MM.1S (cell line): ENCODE results near the gene PDE10A.

ENCODE experiments used
- DNase-seq: peaks from one replicate; pipeline ENCODE4 v3.0.0-alpha.2; 2015
- H2AFZ ChIP-seq: fragments of 300-600 bp; sonication (generic); 2 replicates; pipeline ENCODE4 v1.6.0; 2016; ENCODE audit warnings: antibody characterized with exemption, low read length
- H3F3A ChIP-seq: fragments of 300-600 bp; sonication (generic); 2 replicates; pipeline ENCODE4 v1.6.1; 2016; ENCODE audit warnings: mild to moderate bottlenecking, antibody characterized with exemption, low read length, moderate library complexity, mixed read lengths; ENCODE audit not compliant: insufficient read depth
- H3K27ac ChIP-seq: fragments of 300-600 bp; sonication (generic); 2 replicates; pipeline ENCODE4 v1.5.1; 2016; ENCODE audit warnings: mild to moderate bottlenecking, low read length
- H3K27me3 ChIP-seq: fragments of 300-600 bp; sonication (generic); replicated peaks from 2 replicates; pipeline ENCODE4 v1.6.0; 2016; ENCODE audit warnings: low read length; ENCODE audit not compliant: insufficient read depth
- H3K36me3 ChIP-seq: fragments of 300-600 bp; sonication (generic); replicated peaks from 2 replicates; pipeline ENCODE4 v1.6.1; 2016; ENCODE audit warnings: mild to moderate bottlenecking, low read length, mixed read lengths; ENCODE audit not compliant: insufficient read depth
- H3K4me1 ChIP-seq: fragments of 300-600 bp; sonication (generic); 2 replicates; pipeline ENCODE4 v1.6.1; 2016; ENCODE audit warnings: low read length, mixed read lengths
- H3K4me2 ChIP-seq: fragments of 300-600 bp; sonication (generic); 2 replicates; pipeline ENCODE4 v1.6.0; 2016; ENCODE audit warnings: low read depth, low read length
- H3K4me3 ChIP-seq: fragments of 300-600 bp; sonication (generic); 2 replicates; pipeline ENCODE4 v1.5.1; 2016; ENCODE audit warnings: low read length, mixed read lengths
- H3K79me2 ChIP-seq: fragments of 300-600 bp; sonication (generic); 2 replicates; pipeline ENCODE4 v1.6.1; 2016; ENCODE audit warnings: mixed run types, low read length, mixed read lengths
- H3K9ac ChIP-seq: fragments of 300-600 bp; sonication (generic); 2 replicates; pipeline ENCODE4 v1.6.1; 2016; ENCODE audit warnings: low read length, mixed read lengths
- H3K9me2 ChIP-seq: fragments of 300-600 bp; sonication (generic); replicated peaks from 2 replicates; pipeline ENCODE4 v1.6.1; 2016; ENCODE audit warnings: mild to moderate bottlenecking, low read length, mixed read lengths; ENCODE audit not compliant: insufficient read depth
- H3K9me3 ChIP-seq: fragments of 300-600 bp; sonication (generic); replicated peaks from 2 replicates; pipeline ENCODE4 v1.6.1; 2016; ENCODE audit warnings: mild to moderate bottlenecking, low read length, mixed read lengths; ENCODE audit not compliant: insufficient read depth
- H4K20me1 ChIP-seq: fragments of 300-600 bp; sonication (generic); 2 replicates; pipeline ENCODE4 v1.6.1; 2016; ENCODE audit warnings: mild to moderate bottlenecking, low read length, moderate library complexity, mixed read lengths; ENCODE audit not compliant: insufficient read depth
- EZH2 ChIP-seq: fragments of 300-600 bp; sonication (generic); optimal IDR thresholded peaks from 2 replicates; pipeline ENCODE3; 2017; ENCODE audit warnings: low read depth, mild to moderate bottlenecking, antibody characterized with exemption, low read length, mixed read lengths
- EZH2phosphoT487 ChIP-seq: fragments of 300-600 bp; sonication (generic); IDR thresholded peaks from 2 replicates; pipeline ENCODE4 v1.6.1; 2018; ENCODE audit warnings: antibody characterized with exemption, low read length
- TF ChIP-seq, protein P1 (sequence below): fragments of 300-600 bp; sonication (generic); IDR thresholded peaks from 2 replicates; pipeline ENCODE4 v1.5.1; 2016; ENCODE audit warnings: antibody characterized with exemption, low read length, mixed read lengths

PDE10A gene

GRCh38 chr6:165568326-165568725 is 94.7 kb downstream of the PDE10A start:
- Histone ChIP-seq H3K4me1 (no peaks in the 10 kb centered on the region), H2AFZ (no peak overlapping the region), H3K27ac (no peak overlapping the region), H3K9me2 (no peaks in the 10 kb centered on the region), H3F3A (no peaks in the 10 kb centered on the region), H3K4me2 (no peak overlapping the region), H3K36me3 (no peaks in the 10 kb centered on the region), H4K20me1 (no peaks in the 10 kb centered on the region), H3K4me3 (no peak overlapping the region), H3K27me3 (no peaks in the 10 kb centered on the region), H3K79me2 (no peaks in the 10 kb centered on the region), H3K9me3 (no peaks in the 10 kb centered on the region), H3K9ac (no peak overlapping the region)
- TF ChIP-seq EZH2 (no peak), EZH2phosphoT487 (no peak)
- TF ChIP-seq, protein P1, sequence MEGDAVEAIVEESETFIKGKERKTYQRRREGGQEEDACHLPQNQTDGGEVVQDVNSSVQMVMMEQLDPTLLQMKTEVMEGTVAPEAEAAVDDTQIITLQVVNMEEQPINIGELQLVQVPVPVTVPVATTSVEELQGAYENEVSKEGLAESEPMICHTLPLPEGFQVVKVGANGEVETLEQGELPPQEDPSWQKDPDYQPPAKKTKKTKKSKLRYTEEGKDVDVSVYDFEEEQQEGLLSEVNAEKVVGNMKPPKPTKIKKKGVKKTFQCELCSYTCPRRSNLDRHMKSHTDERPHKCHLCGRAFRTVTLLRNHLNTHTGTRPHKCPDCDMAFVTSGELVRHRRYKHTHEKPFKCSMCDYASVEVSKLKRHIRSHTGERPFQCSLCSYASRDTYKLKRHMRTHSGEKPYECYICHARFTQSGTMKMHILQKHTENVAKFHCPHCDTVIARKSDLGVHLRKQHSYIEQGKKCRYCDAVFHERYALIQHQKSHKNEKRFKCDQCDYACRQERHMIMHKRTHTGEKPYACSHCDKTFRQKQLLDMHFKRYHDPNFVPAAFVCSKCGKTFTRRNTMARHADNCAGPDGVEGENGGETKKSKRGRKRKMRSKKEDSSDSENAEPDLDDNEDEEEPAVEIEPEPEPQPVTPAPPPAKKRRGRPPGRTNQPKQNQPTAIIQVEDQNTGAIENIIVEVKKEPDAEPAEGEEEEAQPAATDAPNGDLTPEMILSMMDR, result no peak
- no peak for DNase-seq

DNA sequence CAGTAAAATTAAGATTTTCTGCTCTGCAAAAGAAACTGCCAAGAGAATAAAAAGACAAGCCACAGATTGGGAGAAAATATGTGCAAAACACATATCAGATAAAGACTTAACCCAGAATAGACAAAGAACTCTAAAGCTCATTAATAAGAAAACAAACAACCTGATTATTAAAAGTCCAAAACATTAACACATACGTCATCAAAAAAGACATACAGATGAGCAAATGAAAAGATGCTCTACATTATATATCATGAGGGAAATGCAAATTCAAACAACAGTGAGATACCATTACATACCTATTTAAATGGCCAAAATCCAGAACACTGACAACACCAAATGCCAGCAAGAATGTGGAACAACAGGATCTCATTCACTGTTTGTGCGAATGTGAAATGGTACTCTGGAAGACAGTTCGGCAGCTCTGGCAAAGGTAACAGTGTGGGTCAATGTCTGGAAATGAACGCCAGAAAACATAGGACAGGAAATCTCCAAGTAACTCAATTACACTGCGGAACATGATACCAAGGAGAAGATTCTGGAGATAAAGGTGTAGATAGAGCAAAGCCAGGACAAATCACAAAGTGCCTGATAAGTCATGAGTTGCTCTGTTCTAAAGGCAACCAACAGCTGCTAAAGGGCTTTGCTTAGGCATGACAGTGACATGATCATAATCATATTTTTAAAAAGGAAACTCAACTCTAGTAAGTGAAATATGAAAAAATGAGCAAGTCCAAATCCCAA is 96.8 kb downstream of the PDE10A start:
- Histone ChIP-seq H3K9ac (no peak overlapping the region), H3K79me2 (no peaks in the 10 kb centered on the region), H3K27me3 (no peaks in the 10 kb centered on the region), H3F3A (no peaks in the 10 kb centered on the region), H4K20me1 (no peaks in the 10 kb centered on the region), H3K9me2 (no peaks in the 10 kb centered on the region), H3K4me2 (no peak overlapping the region), H3K27ac (no peak overlapping the region), H3K4me1 (no peaks in the 10 kb centered on the region), H3K4me3 (no peak overlapping the region), H3K36me3 (no peaks in the 10 kb centered on the region), H3K9me3 (no peaks in the 10 kb centered on the region), H2AFZ (no peak overlapping the region)
- TF ChIP-seq EZH2phosphoT487 (no peak), EZH2 (no peak)
- TF ChIP-seq, protein P1, result no peak
- DNase-seq, result no peak

DNA sequence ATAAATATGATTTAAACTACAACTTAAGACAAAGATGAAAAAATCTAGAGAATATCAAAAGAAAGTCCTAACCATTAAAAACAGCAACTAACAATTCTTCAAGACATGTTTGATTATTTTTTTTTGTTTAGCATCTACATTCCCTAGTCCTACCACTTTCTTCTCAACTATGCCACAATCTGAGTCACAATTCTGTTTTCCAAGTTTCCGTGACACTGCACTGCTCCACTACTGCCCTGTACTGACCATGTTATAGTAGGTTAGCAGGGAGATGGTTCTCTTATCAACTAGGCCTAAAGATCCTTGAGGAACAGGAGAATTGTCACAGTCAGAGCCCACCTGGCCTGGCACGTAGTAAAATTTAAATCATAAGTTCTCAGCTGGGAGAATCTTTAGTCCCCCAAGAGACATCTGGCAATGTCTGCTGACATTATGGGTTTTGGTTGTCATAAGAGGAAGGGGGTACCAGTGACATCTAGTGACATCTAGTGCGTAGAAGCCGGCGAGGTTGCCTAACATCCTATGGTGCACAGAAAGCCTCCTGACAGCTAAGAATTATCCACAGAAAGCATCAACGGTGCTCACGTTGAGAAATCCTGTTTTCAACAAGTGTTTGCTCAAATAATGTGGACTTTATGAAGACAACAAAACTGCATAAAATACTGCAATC is 100.5 kb downstream of the PDE10A start:
- H4K20me1 ChIP-seq, result no peaks in the 10 kb centered on the region
- no peaks in the 10 kb centered on the region for H3K36me3 ChIP-seq
- H3F3A ChIP-seq, result no peaks in the 10 kb centered on the region
- no peak overlapping the region for H2AFZ ChIP-seq
- no peak overlapping the region for H3K27ac ChIP-seq
- no peaks in the 10 kb centered on the region for H3K27me3 ChIP-seq
- H3K4me1 ChIP-seq, result no peaks in the 10 kb centered on the region
- no peaks in the 10 kb centered on the region for H3K9me2 ChIP-seq
- H3K9me3 ChIP-seq, result no peaks in the 10 kb centered on the region
- H3K79me2 ChIP-seq, result no peaks in the 10 kb centered on the region
- H3K4me2 ChIP-seq, result no peak overlapping the region
- H3K4me3 ChIP-seq, result no peak overlapping the region
- H3K9ac ChIP-seq, result no peak overlapping the region
- no peak for DNase-seq
- no peak for TF ChIP-seq EZH2
- TF ChIP-seq, protein P1, result no peak
- no peak for TF ChIP-seq EZH2phosphoT487
